ENCODE measurements around the gene RGS1. TPM values are rescaled to one million over a fixed set of nuclear protein-coding genes. Genes with fewer than 3 reads are reported as not detected.

Gene RGS1
- total RNA-seq, 4 donors from 2014 or later = 7.4 to 55.9 (median 22.6) TPM

GRCh38 chr1:192620071-192620635 is 44.6 kb downstream of the RGS1 start:
- H3K4me3 ChIP-seq = no peak overlapping the region

GRCh38 chr1:192626366-192627179 is 51.0 kb downstream of the RGS1 start:
- Histone ChIP-seq H3K27me3 (no peaks in the 10 kb centered on the region), H3K9me3 (no peaks in the 10 kb centered on the region), H3K4me1 (no peaks in the 10 kb centered on the region), H3K36me3 (no peaks in the 10 kb centered on the region), H3K27ac (no peak overlapping the region), H3K4me3 (no peak overlapping the region)
- intact Hi-C loops (cut with DNase I) = no loop called here
- no peak for DNase-seq
- 46 to 70% methylated on average over 3 of the region's 3 CpGs for WGBS, 2 donors
- TF ChIP-seq POLR2A (IDR thresholded peaks at IDR 0.05) (no peak), CTCF (IDR thresholded peaks at IDR 0.05) (no peak)

More at GRCh38 chr1:192620071-192620635, 44.6 kb downstream of the RGS1 start:
- Histone ChIP-seq H3K36me3 (no peaks in the 10 kb centered on the region), H3K27me3 (no peaks in the 10 kb centered on the region), H3K4me1 (no peaks in the 10 kb centered on the region), H3K27ac (no peak overlapping the region), H3K9me3 (no peaks in the 10 kb centered on the region)
- intact Hi-C loops (cut with DNase I) = no loop called here
- no peak for DNase-seq
- no peak for TF ChIP-seq POLR2A (IDR thresholded peaks at IDR 0.05)
- no peak for TF ChIP-seq CTCF (IDR thresholded peaks at IDR 0.05)

- no peak for TF ChIP-seq POLR2A (IDR thresholded peaks at IDR 0.05)
- TF ChIP-seq CTCF (IDR thresholded peaks at IDR 0.05) = no peak
- intact Hi-C loops (cut with DNase I) = no loop called here
- 84 to 94% methylated on average over 5 of the region's 5 CpGs for WGBS, 2 donors
These were observed 52.3 kb downstream of the RGS1 start for GRCh38 chr1:192627901-192628300.

GRCh38 chr1:192628396-192629057 is 53.0 kb downstream of the RGS1 start:
- Histone ChIP-seq H3K36me3 (no peaks in the 10 kb centered on the region), H3K27me3 (no peaks in the 10 kb centered on the region), H3K27ac (no peak overlapping the region), H3K9me3 (no peaks in the 10 kb centered on the region), H3K4me3 (no peak overlapping the region), H3K4me1 (no peaks in the 10 kb centered on the region)
- DNase-seq = no peak
- TF ChIP-seq POLR2A (IDR thresholded peaks at IDR 0.05) (no peak), CTCF (IDR thresholded peaks at IDR 0.05) (no peak)
- WGBS, 2 donors = 89 to 91% methylated on average over 1 of the region's 1 CpG
- intact Hi-C loops (cut with DNase I) = no loop called here

More at GRCh38 chr1:192627901-192628300, 52.3 kb downstream of the RGS1 start:
- Histone ChIP-seq H3K27ac (no peak overlapping the region), H3K4me1 (no peaks in the 10 kb centered on the region), H3K4me3 (no peak overlapping the region), H3K9me3 (no peaks in the 10 kb centered on the region), H3K36me3 (no peaks in the 10 kb centered on the region), H3K27me3 (no peaks in the 10 kb centered on the region)
- no peak for DNase-seq

- Histone ChIP-seq H3K4me3 (no peak overlapping the region), H3K9me3 (no peaks in the 10 kb centered on the region), H3K36me3 (no peaks in the 10 kb centered on the region), H3K27me3 (no peaks in the 10 kb centered on the region), H3K27ac (no peak overlapping the region), H3K4me1 (no peaks in the 10 kb centered on the region)
- intact Hi-C loops (cut with DNase I) = no loop called here
- TF ChIP-seq POLR2A (IDR thresholded peaks at IDR 0.05) (no peak), CTCF (IDR thresholded peaks at IDR 0.05) (no peak)
- 63 to 77% methylated on average over 3 of the region's 3 CpGs for WGBS, 2 donors
- DNase-seq = no peak
These were observed 54.0 kb downstream of the RGS1 start for GRCh38 chr1:192629612-192630011.
